GM12891 (cell line): ENCODE measurements around the gene FKBP1C.

ENCODE experiments used
- POLR2A ChIP-seq: IDR thresholded peaks from 2 replicates; pipeline ENCODE4 v1.6.1; 2011; ENCODE audit warnings: low read depth, low read length, control low read depth
- POLR2AphosphoS5 ChIP-seq: IDR thresholded peaks from 2 replicates; pipeline ENCODE4 v1.6.1; 2011; ENCODE audit warnings: low read depth, low read length, control low read depth
- SPI1 ChIP-seq: IDR thresholded peaks from 2 replicates; pipeline ENCODE4 v1.6.1; 2011; ENCODE audit warnings: low read depth, low read length, control low read depth

- TF ChIP-seq POLR2AphosphoS5 = no peak
- peak; percentile 54 for TF ChIP-seq SPI1
- no peak for TF ChIP-seq POLR2A
Observed at GRCh38 chr6:63188828-63189227, 22.4 kb upstream of the FKBP1C start.
